Heart right ventricle (tissue), 16 donors: ENCODE results near the gene ATXN7L2. TPM values are rescaled to one million over a fixed set of nuclear protein-coding genes. Genes with fewer than 3 reads are reported as not detected.
A peak's percentile ranks its signal among the peaks of the same experiment; 100 is the strongest.
"Not testable (repeated sequence)": the region's sequence is repeated elsewhere in the genome, so short reads cannot be mapped to it uniquely, and the experiment has no call there.

ENCODE experiments used
- ATAC-seq, 8 donors: fragments of 200-7000 bp; cut with Tn5 transposase; one replicate each; pipeline ENCODE4 v1.9.1; 2020; ENCODE audit warnings: mild to moderate bottlenecking in 8 of 8, moderate library complexity in 8 of 8, moderate number of reproducible peaks in 1 of 8
- DNase-seq, 2 donors: peaks; one replicate each; pipeline ENCODE4 v3.0.0-alpha.2; 2020
- H3K27ac ChIP-seq, 10 donors: fragments of 200-600 bp; sonication (generic) in 2 of 10; one replicate each; pipeline versions ENCODE4 v1.5.0 to v1.8.0; 2020 to 2022; ENCODE audit warnings: mild to moderate bottlenecking in 3 of 10
- H3K27me3 ChIP-seq, 7 donors: fragments of 200-600 bp; one replicate each; pipeline ENCODE4 v1.8.0; 2021 to 2022; ENCODE audit warnings: mild to moderate bottlenecking in 2 of 7
- H3K36me3 ChIP-seq, 9 donors: fragments of 200-600 bp; sonication (generic) in 1 of 9; one replicate each; pipeline versions ENCODE4 v1.5.0 to v1.8.0; 2020 to 2022; ENCODE audit warnings: mild to moderate bottlenecking in 2 of 9
- H3K4me1 ChIP-seq, 9 donors: fragments of 200-600 bp; sonication (generic) in 1 of 9; one replicate each; pipeline versions ENCODE4 v1.5.0 to v1.8.0; 2020 to 2022; ENCODE audit warnings: mild to moderate bottlenecking in 4 of 9
- H3K4me3 ChIP-seq, 10 donors: fragments of 200-600 bp; sonication (generic) in 2 of 10; one replicate each; pipeline versions ENCODE4 v1.5.0 to v1.8.0; 2020 to 2022; ENCODE audit warnings: mild to moderate bottlenecking in 7 of 10, moderate library complexity in 2 of 10
- H3K9me3 ChIP-seq, 11 donors: fragments of 200-600 bp in 10 of 11; sonication (generic) in 2 of 11; one replicate each; pipeline versions ENCODE4 v1.5.0 to v1.8.0; 2013 to 2022; ENCODE audit warnings: mild to moderate bottlenecking in 2 of 11, control low read depth in 1 of 11, moderate library complexity in 1 of 11
- CTCF ChIP-seq, 9 donors: fragments of 200-600 bp; sonication (generic) in 2 of 9; IDR thresholded peaks; one replicate each; pipeline versions ENCODE4 v1.5.0 to v1.8.0; 2021 to 2022; ENCODE audit warnings: antibody characterized with exemption in 9 of 9, mild to moderate bottlenecking in 5 of 9, moderate library complexity in 1 of 9
- WGBS, 2 donors: extraction: QIAGEN DNeasy Blood & Tissue Kit; methylation state at CpG; one replicate each; pipeline ENCODE4 v1.1.7; 2013; ENCODE audit warnings: inconsistent platforms in 1 of 2; 5-methylcytosine and 5-hydroxymethylcytosine counted together
- intact Hi-C, 10 donors: fragments of 100-400 bp; cut with DNase I; formaldehyde crosslinking; loops; one replicate each; pipeline versions ENCODE4 v1.11.1 to v1.14.2; 2022
- polyA plus RNA-seq, 2 donors: library from polyadenylated mRNA; stranded (reverse); fragments of 200-250 nt; gene quantifications; one replicate each; pipeline ENCODE4 v1.2.3, GENCODE V29; 2013
- total RNA-seq, 10 donors: library from RNA; stranded (reverse); fragmentation: NEBNext Ultra II Directional in 3 of 10; extraction: Animal tissue kit (Norgen Biotek cat#: 25700) in 3 of 10; gene quantifications; one replicate each; pipeline versions ENCODE4 v1.2.1 to v1.2.4, GENCODE V29; 2021 to 2023
- donor health status: Arrhythmogenic right ventricular cardiomyopathy.
- donor health status: ischemic (EF 13 %, LVEDD 7.1; RV severe dilation, severe dysfunction).
- donor health status: healthy with polysubstance abuse.
- donor health status: DM: no; HTN: yes; CAD: no.
- donor health status: DM: no; HTN: no; CAD: no.
- donor health status: ischemic (EF 25% LVEDD 6.9; RV normal size, moderate dysfunction).
- donor health status: ischemic (EF 25% LVEDD 5.7; RV mildly dilated, moderate dysfunction).
- donor health status: healthy.
- donor health status: DM: yes; HTN: yes; CAD: no.
- donor health status: Ischemic cardiomyopathy.
- donor health status: ischemic (EF 35%, LVEDD 5.7; RV mildly dilated, moderate dysfunction).
- donor health status: nonischemic (EF 11% LVEDD 7.7; RV severe dilation, severe dysfunction).
- donor health status: DM: yes; HTN: yes; CAD: no.
- donor health status: PGD.
- donor health status: ischemic (EF 29% LVEDD 5.4; RV normal size, mild dysfunction).
- donor health status: nonischemic (EF 23%, LVEDD 6.1; RV moderate dilation, normal function).

ATXN7L2 gene
- total and polyA plus RNA-seq, 12 donors = 1.8 to 11.4 (median 2.6) TPM

- H3K36me3 ChIP-seq = no peaks in the 10 kb centered on the region
- H3K27me3 ChIP-seq = peaks cover 0 to 98% (median 30%) of the 10 kb centered on the region in 7 donors
- ATAC-seq (no peak), DNase-seq (no peak)
- intact Hi-C loops = loop anchor here in 1 of 10 donors (5.0 kb wide), 1 partner anchor 41 kb away; the partner anchor contains the start of gene PSMA5
- H3K27ac ChIP-seq = peak overlapping the region in 7 of 10 donors; percentile 81 to 96 (median 91)
- no peaks in the 10 kb centered on the region for H3K9me3 ChIP-seq
- TF ChIP-seq CTCF (IDR thresholded peaks at IDR 0.05) = no peak
- H3K4me3 ChIP-seq = peak overlapping the region in 2 of 10 donors; percentile 57 to 72
- peaks cover 0 to 17% (median 12%) of the 10 kb centered on the region in 9 donors for H3K4me1 ChIP-seq
- 93% methylated on average over 1 of the region's 1 CpG for WGBS, 2 donors
Measured at GRCh38 chr1:109468061-109468460, 15.6 kb upstream of the ATXN7L2 start.

- Histone ChIP-seq H3K9me3 (no peaks in the 10 kb centered on the region), H3K4me1 (peaks cover 0 to 24% (median 14%) of the 10 kb centered on the region in 9 donors), H3K27me3 (peaks cover 0 to 94% (median 29%) of the 10 kb centered on the region in 7 donors), H3K4me3 (no peak overlapping the region), H3K27ac (no peak overlapping the region), H3K36me3 (no peaks in the 10 kb centered on the region)
- TF ChIP-seq CTCF (IDR thresholded peaks at IDR 0.05) = no peak
- ATAC-seq (no peak), DNase-seq (no peak)
- intact Hi-C loops = loop anchor here in 1 of 10 donors (5.0 kb wide), 1 partner anchor 42 kb away; the partner anchor contains the start of gene PSMA5
- 47 to 55% methylated on average over 2 of the region's 2 CpGs for WGBS, 2 donors
Measured at GRCh38 chr1:109468903-109469302, 14.8 kb upstream of the ATXN7L2 start.

- H3K9me3 ChIP-seq = no peaks in the 10 kb centered on the region
- intact Hi-C loops = no loop called here
- no peak overlapping the region for H3K4me3 ChIP-seq
- peaks cover 0 to 81% (median 24%) of the 10 kb centered on the region in 7 donors for H3K27me3 ChIP-seq
- no peaks in the 10 kb centered on the region for H3K36me3 ChIP-seq
- no peak for DNase-seq
- WGBS, 2 donors = 59 to 69% methylated on average over 6 of the region's 6 CpGs
- ATAC-seq = no peak
- H3K4me1 ChIP-seq = peaks cover 0 to 38% (median 19%) of the 10 kb centered on the region in 9 donors
- no peak for TF ChIP-seq CTCF (IDR thresholded peaks at IDR 0.05)
- no peak overlapping the region for H3K27ac ChIP-seq
Measured at GRCh38 chr1:109470245-109470644, 13.5 kb upstream of the ATXN7L2 start.

- H3K9me3 ChIP-seq = no peaks in the 10 kb centered on the region
- intact Hi-C loops = no loop called here
- no peak for TF ChIP-seq CTCF (IDR thresholded peaks at IDR 0.05)
- DNase-seq = no peak
- WGBS, 2 donors = 45 to 53% methylated on average over 3 of the region's 3 CpGs
- H3K36me3 ChIP-seq = peaks cover 0 to 13% (median 4%) of the 10 kb centered on the region in 9 donors
- peaks cover 0 to 29% (median 11%) of the 10 kb centered on the region in 9 donors for H3K4me1 ChIP-seq
- H3K4me3 ChIP-seq = no peak overlapping the region
- H3K27ac ChIP-seq = peak overlapping the region in 2 of 10 donors; percentile 26 to 31
- ATAC-seq = peak in 1 of 8 donors; percentile 53
- H3K27me3 ChIP-seq = peaks cover 0 to 55% (median 5%) of the 10 kb centered on the region in 7 donors
Measured at GRCh38 chr1:109472779-109473178, 10.9 kb upstream of the ATXN7L2 start.

GRCh38 chr1:109473284-109474057 lies 10.2 kb upstream of the ATXN7L2 start:
- ATAC-seq = peak in 4 of 8 donors; percentile 28 to 66 (median 48)
- intact Hi-C loops, H3K9me3 ChIP-seq, DNase-seq, H3K4me3 ChIP-seq: not testable (repeated sequence)
- Histone ChIP-seq H3K36me3 (peaks cover 0 to 19% (median 4%) of the 10 kb centered on the region in 9 donors), H3K4me1 (peaks cover 0 to 27% (median 6%) of the 10 kb centered on the region in 9 donors), H3K27me3 (peaks cover 0 to 48% (median 4%) of the 10 kb centered on the region in 7 donors), H3K27ac (peak overlapping the region in 2 of 10 donors; percentile 26 to 31)
- WGBS, 2 donors = 82% methylated on average over 12 of the region's 12 CpGs
